PC-3 (cell line): ENCODE results near the gene IFTAP. TPM values are rescaled to one million over a fixed set of nuclear protein-coding genes. Genes with fewer than 3 reads are reported as not detected.

Source experiments
- ATAC-seq: fragments of 200-7000 bp; cut with Tn5 transposase; 2 replicates; pipeline ENCODE4 v1.9.1; 2020; ENCODE audit warnings: mild to moderate bottlenecking, moderate library complexity
- BruUV-seq: library from RNA; stranded (reverse); fragments of 400-500 nt; replicated peaks from 2 replicates; lab custom pipeline; 2021; lab: Mats Ljungman, UMichigan
- CTCF ChIA-PET: fragments of 300-600 bp; sonication (Branson Sonifier 250); formaldehyde crosslinking; loops from one replicate; lab custom pipeline; 2022; ENCODE audit warnings: antibody characterized with exemption; lab: Charles Lee
- POLR2A ChIA-PET: fragments of 300-600 bp; sonication (Branson Sonifier 250); formaldehyde crosslinking; loops from one replicate; lab custom pipeline; 2022; ENCODE audit warnings: antibody characterized with exemption; ENCODE audit not compliant: unreplicated experiment; lab: Charles Lee
- DNase-seq: peaks from one replicate; pipeline ENCODE4 v3.0.0-alpha.2; 2015
- H2AFZ ChIP-seq: fragments of 300-600 bp; sonication (generic); 2 replicates; pipeline ENCODE4 v1.6.0; 2016; ENCODE audit warnings: antibody characterized with exemption, low read length
- H3F3A ChIP-seq: fragments of 300-600 bp; sonication (generic); one replicate; pipeline ENCODE4 v1.6.0; 2017; ENCODE audit warnings: antibody characterized with exemption, low read length, control low read depth, mild to moderate bottlenecking; ENCODE audit not compliant: unreplicated experiment
- H3K27ac ChIP-seq: fragments of 300-600 bp; sonication (generic); 2 replicates; pipeline ENCODE4 v1.5.1; 2016; ENCODE audit warnings: mild to moderate bottlenecking, low read length
- H3K27me3 ChIP-seq: fragments of 300-600 bp; sonication (generic); 2 replicates; pipeline ENCODE4 v1.6.1; 2016; ENCODE audit warnings: low read length, mixed read lengths
- H3K36me3 ChIP-seq: fragments of 300-600 bp; sonication (generic); 2 replicates; pipeline ENCODE4 v1.6.1; 2016; ENCODE audit warnings: low read depth, mixed run types, low read length, mixed read lengths
- H3K4me1 ChIP-seq: fragments of 300-600 bp; sonication (generic); 2 replicates; pipeline ENCODE4 v1.5.1; 2016; ENCODE audit warnings: low read length; ENCODE audit not compliant: insufficient read depth
- H3K4me2 ChIP-seq: fragments of 300-600 bp; sonication (generic); 2 replicates; pipeline ENCODE4 v1.6.0; 2016; ENCODE audit warnings: low read length
- H3K4me3 ChIP-seq: fragments of 300-600 bp; sonication (generic); 2 replicates; pipeline ENCODE4 v1.5.1; 2016; ENCODE audit warnings: mild to moderate bottlenecking, low read length, mixed read lengths
- H3K79me2 ChIP-seq: fragments of 300-600 bp; sonication (generic); 2 replicates; pipeline ENCODE4 v1.6.1; 2017; ENCODE audit warnings: low read length, mixed read lengths
- H3K9ac ChIP-seq: fragments of 300-600 bp; sonication (generic); 2 replicates; pipeline ENCODE4 v1.6.0; 2016; ENCODE audit warnings: mild to moderate bottlenecking, low read length
- H3K9me2 ChIP-seq: fragments of 300-600 bp; sonication (generic); replicated peaks from 2 replicates; pipeline ENCODE4 v1.6.1; 2016; ENCODE audit warnings: mixed run types, low read length, mixed read lengths
- H3K9me3 ChIP-seq: fragments of 300-600 bp; sonication (generic); 2 replicates; pipeline ENCODE4 v1.6.1; 2016; ENCODE audit warnings: low read length, mixed read lengths
- H4K20me1 ChIP-seq: fragments of 300-600 bp; sonication (generic); 2 replicates; pipeline ENCODE4 v1.6.1; 2016; ENCODE audit warnings: low read length, mixed read lengths
- EZH2 ChIP-seq: fragments of 300-600 bp; sonication (generic); IDR thresholded peaks from one replicate; pipeline ENCODE4 v1.6.1; 2017; ENCODE audit warnings: antibody characterized with exemption, mild to moderate bottlenecking, low read length; ENCODE audit not compliant: unreplicated experiment
- intact Hi-C: fragments of 100-400 bp; cut with micrococcal nuclease; formaldehyde crosslinking; loops from 2 replicates; pipeline ENCODE4 v1.9.0; 2023
- total RNA-seq: library from RNA; depleted of rRNA; stranded (reverse); fragments of >200 nt; gene quantifications from 2 replicates; pipeline ENCODE4 v1.2.3, GENCODE V29; 2014; rRNA removed
- TF ChIP-seq, protein P1 (sequence below): fragments of 300-600 bp; sonication (generic); conservative IDR thresholded peaks from 2 replicates; pipeline ENCODE4 v1.5.1; 2017; ENCODE audit warnings: antibody characterized with exemption, low read depth, mild to moderate bottlenecking, low read length

IFTAP gene
- total RNA-seq, 1 experiment from 2014 or later = 17.6 TPM

DNA sequence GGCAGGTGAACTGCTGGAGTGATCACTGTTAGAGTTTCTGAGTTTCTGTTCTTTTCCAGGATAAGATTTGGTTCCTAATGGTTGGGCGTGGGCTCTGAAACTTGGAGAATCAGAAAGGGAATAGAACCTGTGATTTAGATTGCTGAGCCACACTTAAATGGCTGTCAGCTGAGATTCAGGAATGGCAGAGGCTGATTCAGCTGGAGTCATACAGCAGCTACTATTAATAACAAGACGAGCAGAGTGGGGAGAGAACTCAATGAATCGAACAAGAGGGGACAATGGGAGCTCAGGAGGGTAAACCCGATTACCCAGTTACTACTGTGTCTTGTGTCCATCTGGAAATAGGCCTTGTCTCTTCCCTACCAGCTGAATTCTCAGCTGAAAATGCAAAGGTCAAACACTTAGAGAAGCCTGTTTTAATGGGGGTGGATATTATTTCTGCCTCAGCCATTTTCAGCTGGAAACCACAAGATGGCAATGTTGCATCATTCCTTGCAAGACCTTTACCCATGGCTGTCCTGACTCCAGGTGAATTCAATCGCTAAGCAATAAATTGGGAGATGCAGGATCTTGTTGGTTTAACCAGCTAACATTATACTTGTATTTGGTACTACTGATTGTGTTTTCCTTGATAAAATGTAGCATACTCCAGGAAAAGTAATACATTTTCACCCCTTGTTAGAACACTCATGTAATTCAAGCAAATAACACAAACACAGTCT is 108.2 kb downstream of the IFTAP start:
- H3K9me3 ChIP-seq = no peaks in the 10 kb centered on the region
- no peak overlapping the region for H3K9ac ChIP-seq
- POLR2A ChIA-PET = no interaction called here
- H3K27ac ChIP-seq = no peak overlapping the region
- no peak overlapping the region for H3K4me2 ChIP-seq
- H3K4me3 ChIP-seq = no peak overlapping the region
- H3K27me3 ChIP-seq = peaks cover 42% of the 10 kb centered on the region
- H3K4me1 ChIP-seq = no peaks in the 10 kb centered on the region
- H4K20me1 ChIP-seq = no peaks in the 10 kb centered on the region
- no peaks in the 10 kb centered on the region for H3K9me2 ChIP-seq
- BruUV-seq = no TSS peak
- intact Hi-C loops = loop anchor here (1.0 kb wide), 1 partner anchor 45 kb away; no protein-coding TSS in a partner anchor
- H3K36me3 ChIP-seq = no peaks in the 10 kb centered on the region; the same call in 1 of the 2 replicates
- ATAC-seq (peak; percentile 93), DNase-seq (peak; percentile 69)
- no peaks in the 10 kb centered on the region for H3K79me2 ChIP-seq
- no peaks in the 10 kb centered on the region for H3F3A ChIP-seq
- TF ChIP-seq EZH2 = no peak
- TF ChIP-seq, protein P1, sequence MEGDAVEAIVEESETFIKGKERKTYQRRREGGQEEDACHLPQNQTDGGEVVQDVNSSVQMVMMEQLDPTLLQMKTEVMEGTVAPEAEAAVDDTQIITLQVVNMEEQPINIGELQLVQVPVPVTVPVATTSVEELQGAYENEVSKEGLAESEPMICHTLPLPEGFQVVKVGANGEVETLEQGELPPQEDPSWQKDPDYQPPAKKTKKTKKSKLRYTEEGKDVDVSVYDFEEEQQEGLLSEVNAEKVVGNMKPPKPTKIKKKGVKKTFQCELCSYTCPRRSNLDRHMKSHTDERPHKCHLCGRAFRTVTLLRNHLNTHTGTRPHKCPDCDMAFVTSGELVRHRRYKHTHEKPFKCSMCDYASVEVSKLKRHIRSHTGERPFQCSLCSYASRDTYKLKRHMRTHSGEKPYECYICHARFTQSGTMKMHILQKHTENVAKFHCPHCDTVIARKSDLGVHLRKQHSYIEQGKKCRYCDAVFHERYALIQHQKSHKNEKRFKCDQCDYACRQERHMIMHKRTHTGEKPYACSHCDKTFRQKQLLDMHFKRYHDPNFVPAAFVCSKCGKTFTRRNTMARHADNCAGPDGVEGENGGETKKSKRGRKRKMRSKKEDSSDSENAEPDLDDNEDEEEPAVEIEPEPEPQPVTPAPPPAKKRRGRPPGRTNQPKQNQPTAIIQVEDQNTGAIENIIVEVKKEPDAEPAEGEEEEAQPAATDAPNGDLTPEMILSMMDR = peak; percentile 86
- CTCF ChIA-PET = interaction anchor here (1.2 to 1.7 kb wide), 3 partner anchors 41 to 138 kb away, joined by 4 to 28 read pairs (median 6); no protein-coding TSS in a partner anchor
- H2AFZ ChIP-seq = peak overlapping the region; percentile 40; the same call in 1 of the 2 replicates

GRCh38 chr11:36703055-36703404 is 108.7 kb downstream of the IFTAP start:
- no peaks in the 10 kb centered on the region; the same call in 1 of the 2 replicates for H3K36me3 ChIP-seq
- TF ChIP-seq EZH2 = no peak
- H3K27me3 ChIP-seq = peaks cover 37% of the 10 kb centered on the region
- no peak overlapping the region for H2AFZ ChIP-seq
- no peaks in the 10 kb centered on the region for H3K9me3 ChIP-seq
- no peaks in the 10 kb centered on the region for H3K4me1 ChIP-seq
- H3F3A ChIP-seq = no peaks in the 10 kb centered on the region
- no peak overlapping the region for H3K9ac ChIP-seq
- no peaks in the 10 kb centered on the region for H3K79me2 ChIP-seq
- CTCF ChIA-PET = interaction anchor here (1.2 to 1.7 kb wide), 3 partner anchors 40 to 139 kb away, joined by 4 to 28 read pairs (median 6); no protein-coding TSS in a partner anchor
- DNase-seq = no peak
- intact Hi-C loops = no loop called here
- no peak overlapping the region for H3K27ac ChIP-seq
- H3K9me2 ChIP-seq = no peaks in the 10 kb centered on the region
- no peak overlapping the region for H3K4me3 ChIP-seq
- BruUV-seq = no TSS peak
- POLR2A ChIA-PET = no interaction called here
- no peak for ATAC-seq
- no peak overlapping the region for H3K4me2 ChIP-seq
- H4K20me1 ChIP-seq = no peaks in the 10 kb centered on the region

Other genes starting within 250 kb of the IFTAP start
- 4.0 and 4.1 TPM in 2 replicates for gene TRAF6, start 84.2 kb upstream of the IFTAP start, total RNA-seq
- gene RAG1, start 26.5 kb upstream of the IFTAP start, total RNA-seq = 0.15 and 0.23 TPM in 2 replicates
- gene RAG2, start 3.7 kb downstream of the IFTAP start, total RNA-seq = not detected in 2 replicates